ENCODE data around the gene CNPY1.

CNPY1 gene

GRCh38 chr7:155527664-155528063 is 18.7 kb downstream of the CNPY1 start:
- TF ChIP-seq CTCF (IDR thresholded peaks at IDR 0.05; ENCODE audit: low read depth, low read length): no peak
- peaks cover 17% of the 10 kb centered on the region for H3K27me3 ChIP-seq (ENCODE audit: insufficient read depth, low read depth, severe bottlenecking)

GRCh38 chr7:155526225-155526624 is 20.1 kb downstream of the CNPY1 start:
- H3K36me3 ChIP-seq: no peaks in the 10 kb centered on the region
- H3K27ac ChIP-seq: no peak overlapping the region
- DNase-seq: no peak
- H3K9me3 ChIP-seq (ENCODE audit: severe bottlenecking): no peaks in the 10 kb centered on the region
- peaks cover 3% of the 10 kb centered on the region for H3K27me3 ChIP-seq (ENCODE audit: insufficient read depth, low read depth, severe bottlenecking)
- no peak overlapping the region for H3K4me3 ChIP-seq (ENCODE audit: low read depth, low read length)
- TF ChIP-seq CTCF (IDR thresholded peaks at IDR 0.05; ENCODE audit: low read depth, low read length): no peak

More at GRCh38 chr7:155527664-155528063, 18.7 kb downstream of the CNPY1 start:
- no peaks in the 10 kb centered on the region for H3K9me3 ChIP-seq (ENCODE audit: severe bottlenecking)
- no peak overlapping the region for H3K4me3 ChIP-seq (ENCODE audit: low read depth, low read length)
- H3K27ac ChIP-seq: no peak overlapping the region
- no peak for DNase-seq
- no peaks in the 10 kb centered on the region for H3K36me3 ChIP-seq

- no peak overlapping the region for H3K4me3 ChIP-seq (ENCODE audit: low read depth, low read length)
- no peak overlapping the region for H3K27ac ChIP-seq
- H3K36me3 ChIP-seq: no peaks in the 10 kb centered on the region
- DNase-seq: peak; percentile 42
- no peaks in the 10 kb centered on the region for H3K9me3 ChIP-seq (ENCODE audit: severe bottlenecking)
- peak; percentile 29; the same call in 1 of the 2 replicates for TF ChIP-seq CTCF (IDR thresholded peaks at IDR 0.05; ENCODE audit: low read depth, low read length)
- H3K27me3 ChIP-seq (ENCODE audit: insufficient read depth, low read depth, severe bottlenecking): no peaks in the 10 kb centered on the region
Measured at GRCh38 chr7:155524018-155524556, 22.3 kb downstream of the CNPY1 start.

GRCh38 chr7:155523168-155523675 is 23.1 kb downstream of the CNPY1 start:
- H3K27me3 ChIP-seq (ENCODE audit: insufficient read depth, low read depth, severe bottlenecking): no peaks in the 10 kb centered on the region
- no peak for TF ChIP-seq CTCF (IDR thresholded peaks at IDR 0.05; ENCODE audit: low read depth, low read length)
- H3K9me3 ChIP-seq (ENCODE audit: severe bottlenecking): no peaks in the 10 kb centered on the region
- no peak overlapping the region for H3K4me3 ChIP-seq (ENCODE audit: low read depth, low read length)
- DNase-seq: no peak
- H3K27ac ChIP-seq: no peak overlapping the region
- H3K36me3 ChIP-seq: no peaks in the 10 kb centered on the region

GRCh38 chr7:155521743-155522398 is 24.5 kb downstream of the CNPY1 start:
- no peak overlapping the region for H3K27ac ChIP-seq
- no peak overlapping the region for H3K4me3 ChIP-seq (ENCODE audit: low read depth, low read length)
- H3K9me3 ChIP-seq (ENCODE audit: severe bottlenecking): no peaks in the 10 kb centered on the region
- no peak for TF ChIP-seq CTCF (IDR thresholded peaks at IDR 0.05; ENCODE audit: low read depth, low read length)
- no peaks in the 10 kb centered on the region for H3K27me3 ChIP-seq (ENCODE audit: insufficient read depth, low read depth, severe bottlenecking)
- no peaks in the 10 kb centered on the region for H3K36me3 ChIP-seq
- no peak for DNase-seq
